Fibroblast of lung (primary cell): ENCODE data around the gene KIAA0040. TPM values are rescaled to one million over a fixed set of nuclear protein-coding genes. Genes with fewer than 3 reads are reported as not detected.

Experiments
- DNase-seq, 2 donors: peaks; one replicate each; pipeline versions ENCODE4 v3.0.0 to v3.0.0-alpha.2; 2010; ENCODE audit warnings: low read depth in 2 of 2
- H2AFZ ChIP-seq: 2 replicates; pipeline ENCODE4 v1.5.1; 2012; ENCODE audit warnings: low read length, control low read depth, inconsistent platforms
- H3K27ac ChIP-seq: 2 replicates; pipeline ENCODE4 v1.5.1; 2011; ENCODE audit warnings: low read length, control low read depth; ENCODE audit not compliant: insufficient read depth
- H3K27me3 ChIP-seq: 2 replicates; pipeline ENCODE4 v1.5.1; 2011; ENCODE audit warnings: mild to moderate bottlenecking, low read length; ENCODE audit not compliant: control insufficient read depth, insufficient read depth
- H3K36me3 ChIP-seq: 2 replicates; pipeline ENCODE4 v1.5.1; 2011; ENCODE audit warnings: low read length; ENCODE audit not compliant: control insufficient read depth, insufficient read depth
- H3K4me1 ChIP-seq: 2 replicates; pipeline ENCODE4 v1.5.1; 2011; ENCODE audit warnings: low read length; ENCODE audit not compliant: control insufficient read depth, insufficient read depth; ENCODE audit errors: extremely low read depth
- H3K4me2 ChIP-seq: 2 replicates; pipeline ENCODE4 v1.5.1; 2011; ENCODE audit warnings: low read length, control low read depth; ENCODE audit not compliant: insufficient read depth; ENCODE audit errors: extremely low read depth
- H3K4me3 ChIP-seq, 4 experiments: fragments of 200-600 bp in 1 of 4; sonication (generic) in 1 of 4; replicated peaks in 1 of 4; 2 replicates each; pipeline ENCODE4 v1.5.1; 2011 to 2016; ENCODE audit warnings: low read length in 4 of 4, low read depth in 3 of 4, mild to moderate bottlenecking in 3 of 4, control low read depth in 2 of 4, inconsistent platforms in 1 of 4, mixed read lengths in 1 of 4; ENCODE audit not compliant: insufficient read depth in 1 of 4; ENCODE audit errors: control extremely low read depth in 1 of 4
- H3K79me2 ChIP-seq: 2 replicates; pipeline ENCODE4 v1.5.1; 2012; ENCODE audit warnings: mild to moderate bottlenecking, low read length, inconsistent platforms; ENCODE audit not compliant: control insufficient read depth, insufficient read depth
- H3K9ac ChIP-seq: 2 replicates; pipeline ENCODE4 v1.5.1; 2011; ENCODE audit warnings: mild to moderate bottlenecking, low read length, control low read depth; ENCODE audit not compliant: insufficient read depth
- H3K9me3 ChIP-seq: 2 replicates; pipeline ENCODE4 v1.5.1; 2012; ENCODE audit warnings: low read depth, low read length; ENCODE audit not compliant: control insufficient read depth, insufficient read depth
- H4K20me1 ChIP-seq: 2 replicates; pipeline ENCODE4 v1.5.1; 2011; ENCODE audit warnings: low read length; ENCODE audit not compliant: control insufficient read depth, insufficient read depth; ENCODE audit errors: extremely low read depth
- CTCF ChIP-seq, 2 donors: IDR thresholded peaks in 1 of 2; conservative IDR thresholded peaks in 1 of 2; 1 replicate in 1 of 2; 2 replicates in 1 of 2; pipeline ENCODE4 v1.5.1; 2011 to 2012; ENCODE audit warnings: low read length in 2 of 2, control low read depth in 1 of 2, inconsistent platforms in 1 of 2, low read depth in 1 of 2, mild to moderate bottlenecking in 1 of 2
- EZH2 ChIP-seq: IDR thresholded peaks from 2 replicates; pipeline ENCODE4 v1.5.1; 2012; ENCODE audit warnings: low read length, control low read depth, mild to moderate bottlenecking; ENCODE audit errors: missing control alignments
- polyA plus RNA-seq, 2 donors: library from polyadenylated mRNA; depleted of rRNA in 1 of 2; stranded (reverse) in 1 of 2; unstranded in 1 of 2; fragments of >200 nt; gene quantifications; 2 replicates each; pipeline ENCODE4 v1.2.1, GENCODE V29; 2011 to 2012; ENCODE audit warnings: missing spikeins in 1 of 2
- total RNA-seq: library from RNA; depleted of rRNA; stranded (reverse); fragments of >200 nt; gene quantifications from 2 replicates; pipeline ENCODE4 v1.2.1, GENCODE V29; 2014

Gene KIAA0040
- total and polyA plus RNA-seq, 2 donors (not counting 1 experiment from before 2014, with no cell fraction given) = 0.17 to 24.7 TPM

DNA sequence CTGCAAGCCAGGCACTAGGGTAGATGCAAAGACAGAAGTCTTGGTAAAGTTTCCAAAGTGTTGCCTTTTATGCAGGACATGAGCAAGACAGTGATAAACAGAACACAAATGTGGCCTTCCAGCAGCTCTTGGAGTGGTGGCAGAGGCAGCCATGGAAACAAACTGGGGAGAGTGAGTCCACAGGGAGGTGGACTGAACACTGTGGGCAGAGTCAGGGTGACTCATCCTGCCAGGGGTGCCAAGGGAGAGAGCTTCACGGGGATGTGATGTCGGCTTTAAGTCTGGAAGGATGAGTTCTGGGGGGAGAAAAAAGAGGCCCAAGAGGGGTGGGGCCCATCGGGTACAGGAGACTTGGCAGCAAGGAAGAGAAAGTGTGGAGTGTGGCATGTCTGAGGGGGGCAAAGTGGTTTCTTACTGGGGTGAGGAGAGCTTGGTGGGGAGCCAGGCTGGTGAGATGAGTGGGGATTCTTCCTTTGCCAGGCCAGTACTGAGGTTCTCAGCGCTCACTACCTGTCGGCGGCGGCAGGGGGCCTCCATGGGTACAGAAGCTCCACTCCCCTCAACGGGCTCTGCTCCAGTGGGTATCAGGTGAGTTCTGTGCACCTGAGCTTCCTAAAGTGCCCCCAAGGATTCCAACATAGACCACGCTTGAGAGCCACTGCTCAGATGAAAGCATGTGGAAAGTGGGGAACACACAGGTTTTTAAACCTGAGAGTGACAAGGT, 41.8 kb downstream of the KIAA0040 start:
- Histone ChIP-seq H3K79me2 (no peaks in the 10 kb centered on the region), H3K4me1 (no peaks in the 10 kb centered on the region), H3K9ac (no peak overlapping the region), H3K27me3 (no peaks in the 10 kb centered on the region), H3K9me3 (no peaks in the 10 kb centered on the region), H3K27ac (no peak overlapping the region), H3K36me3 (no peaks in the 10 kb centered on the region), H2AFZ (no peak overlapping the region), H3K4me2 (no peak overlapping the region), H4K20me1 (no peaks in the 10 kb centered on the region), H3K4me3 (no peak overlapping the region)
- peak in 1 of 2 donors; percentile 8 for DNase-seq
- TF ChIP-seq CTCF (conservative IDR thresholded peaks at IDR 0.05 in 1 of 2, IDR thresholded peaks at IDR 0.05 in 1 of 2; ENCODE audit: low read depth in 1 of 2, low read length in 2 of 2) (no peak), EZH2 (no peak)

DNA sequence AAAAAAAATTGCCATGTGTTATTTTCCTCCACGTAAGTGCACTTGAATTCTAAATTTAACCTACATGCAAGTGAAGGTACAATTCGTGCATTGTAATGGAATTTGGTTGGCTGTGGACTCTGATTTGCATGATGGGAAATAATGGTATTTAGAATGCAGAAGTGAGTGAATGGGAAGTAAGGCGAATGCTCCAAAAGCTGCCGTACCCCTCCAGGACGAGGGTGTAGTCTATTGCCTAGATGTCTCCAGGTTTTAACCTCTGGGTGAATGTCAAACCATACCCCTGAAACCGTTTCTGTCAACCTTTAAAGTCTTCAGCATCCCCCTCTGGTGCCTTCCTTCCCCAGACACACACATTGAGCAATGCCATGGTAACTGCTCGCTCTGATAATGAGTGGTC, 44.5 kb downstream of the KIAA0040 start:
- H4K20me1 ChIP-seq = no peaks in the 10 kb centered on the region
- no peaks in the 10 kb centered on the region for H3K4me1 ChIP-seq
- no peak overlapping the region for H3K9ac ChIP-seq
- H2AFZ ChIP-seq = no peak overlapping the region
- no peak overlapping the region for H3K27ac ChIP-seq
- H3K9me3 ChIP-seq = no peaks in the 10 kb centered on the region
- TF ChIP-seq EZH2 = no peak
- TF ChIP-seq CTCF (conservative IDR thresholded peaks at IDR 0.05 in 1 of 2, IDR thresholded peaks at IDR 0.05 in 1 of 2; ENCODE audit: low read depth in 1 of 2, low read length in 2 of 2) = no peak
- no peak overlapping the region for H3K4me2 ChIP-seq
- no peak for DNase-seq
- H3K4me3 ChIP-seq = no peak overlapping the region
- H3K36me3 ChIP-seq = no peaks in the 10 kb centered on the region
- H3K27me3 ChIP-seq = no peaks in the 10 kb centered on the region
- no peaks in the 10 kb centered on the region for H3K79me2 ChIP-seq

DNA sequence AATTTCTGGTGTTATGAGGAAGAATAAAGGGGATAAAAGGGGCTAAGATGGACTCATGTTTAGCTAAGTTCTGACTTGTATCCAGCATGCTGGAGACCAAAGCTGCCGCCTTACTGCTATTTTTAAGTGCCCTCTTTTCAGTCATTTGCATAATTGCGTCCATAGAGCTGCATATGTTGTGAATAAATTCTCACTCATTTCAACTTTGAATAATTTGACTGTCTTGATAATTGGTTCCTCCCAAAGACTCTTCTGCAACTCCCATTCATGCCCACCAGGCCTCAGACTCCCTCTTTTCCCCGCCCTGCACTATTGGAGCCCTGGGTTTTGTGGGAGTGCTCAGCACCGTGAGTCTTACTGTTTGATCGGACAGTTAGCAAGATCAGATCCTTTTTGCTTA, 45.0 kb downstream of the KIAA0040 start:
- Histone ChIP-seq H2AFZ (no peak overlapping the region), H3K4me2 (no peak overlapping the region), H3K36me3 (no peaks in the 10 kb centered on the region), H3K79me2 (no peaks in the 10 kb centered on the region), H3K27ac (no peak overlapping the region), H4K20me1 (no peaks in the 10 kb centered on the region), H3K9ac (no peak overlapping the region), H3K4me3 (no peak overlapping the region), H3K4me1 (no peaks in the 10 kb centered on the region), H3K9me3 (no peaks in the 10 kb centered on the region), H3K27me3 (no peaks in the 10 kb centered on the region)
- DNase-seq = no peak
- TF ChIP-seq EZH2 (no peak), CTCF (conservative IDR thresholded peaks at IDR 0.05 in 1 of 2, IDR thresholded peaks at IDR 0.05 in 1 of 2; ENCODE audit: low read depth in 1 of 2, low read length in 2 of 2) (no peak)
